Esophagus squamous epithelium (tissue), 4 donors: ENCODE measurements around the gene DHX8.

Experiments used
- POLR2A ChIP-seq, 4 donors: fragments of 450-650 bp; IDR thresholded peaks; one replicate each; pipeline ENCODE4 v1.6.1; 2017; ENCODE audit warnings: antibody characterized with exemption in 4 of 4, mild to moderate bottlenecking in 4 of 4, moderate library complexity in 3 of 4
- TF ChIP-seq, protein P1 (sequence below), 6 experiments: fragments of 450-650 bp in 4 of 6; fragments of 200-600 bp in 2 of 6; sonication (generic) in 2 of 6; IDR thresholded peaks; one replicate each; pipeline ENCODE4 v1.5.1; 2016 to 2019; ENCODE audit warnings: antibody characterized with exemption in 6 of 6, mild to moderate bottlenecking in 4 of 6, moderate library complexity in 4 of 6

DNA sequence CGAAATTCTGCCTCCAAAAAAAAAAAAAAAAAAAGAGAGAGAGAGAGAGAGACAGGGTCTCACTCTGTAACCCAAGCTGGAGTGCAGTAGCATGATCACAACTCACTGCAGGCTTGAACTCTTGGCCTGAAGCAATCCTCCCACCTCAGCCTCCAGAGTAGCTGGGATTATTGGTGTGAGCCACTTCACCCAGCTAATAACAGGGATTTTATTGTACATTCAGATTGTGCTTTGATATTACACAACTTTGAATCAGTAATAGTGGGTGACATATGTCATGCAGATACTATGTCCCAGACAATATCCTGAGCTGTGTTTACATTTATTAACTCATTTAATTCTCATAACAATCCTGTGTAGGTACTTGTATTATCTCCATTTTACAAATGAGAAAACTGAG, 19.7 kb upstream of the DHX8 start:
- TF ChIP-seq, protein P1, sequence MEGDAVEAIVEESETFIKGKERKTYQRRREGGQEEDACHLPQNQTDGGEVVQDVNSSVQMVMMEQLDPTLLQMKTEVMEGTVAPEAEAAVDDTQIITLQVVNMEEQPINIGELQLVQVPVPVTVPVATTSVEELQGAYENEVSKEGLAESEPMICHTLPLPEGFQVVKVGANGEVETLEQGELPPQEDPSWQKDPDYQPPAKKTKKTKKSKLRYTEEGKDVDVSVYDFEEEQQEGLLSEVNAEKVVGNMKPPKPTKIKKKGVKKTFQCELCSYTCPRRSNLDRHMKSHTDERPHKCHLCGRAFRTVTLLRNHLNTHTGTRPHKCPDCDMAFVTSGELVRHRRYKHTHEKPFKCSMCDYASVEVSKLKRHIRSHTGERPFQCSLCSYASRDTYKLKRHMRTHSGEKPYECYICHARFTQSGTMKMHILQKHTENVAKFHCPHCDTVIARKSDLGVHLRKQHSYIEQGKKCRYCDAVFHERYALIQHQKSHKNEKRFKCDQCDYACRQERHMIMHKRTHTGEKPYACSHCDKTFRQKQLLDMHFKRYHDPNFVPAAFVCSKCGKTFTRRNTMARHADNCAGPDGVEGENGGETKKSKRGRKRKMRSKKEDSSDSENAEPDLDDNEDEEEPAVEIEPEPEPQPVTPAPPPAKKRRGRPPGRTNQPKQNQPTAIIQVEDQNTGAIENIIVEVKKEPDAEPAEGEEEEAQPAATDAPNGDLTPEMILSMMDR (IDR thresholded peaks at IDR 0.05) = no peak
- no peak for TF ChIP-seq POLR2A (IDR thresholded peaks at IDR 0.05)
